DND-41 (cell line): ENCODE data around the gene TTLL8.

Experiments used
- ATAC-seq: fragments of 200-7000 bp; cut with Tn5 transposase; 3 replicates; pipeline ENCODE4 v1.9.1; 2021; ENCODE audit warnings: low read depth; ENCODE audit not compliant: insufficient read depth
- DNase-seq: peaks from one replicate; pipeline ENCODE4 v3.0.0-alpha.2; 2020
- H2AFZ ChIP-seq: 2 replicates; pipeline ENCODE4 v1.6.0; 2012; ENCODE audit warnings: low read depth, low read length
- H3K27ac ChIP-seq: 2 replicates; pipeline ENCODE4 v1.5.1; 2012; ENCODE audit warnings: low read length, inconsistent platforms
- H3K27me3 ChIP-seq: fragments of 200-600 bp; sonication (generic); 2 replicates; pipeline ENCODE4 v1.6.0; 2012; ENCODE audit warnings: low read length, mild to moderate bottlenecking, inconsistent platforms; ENCODE audit not compliant: insufficient read depth, poor library complexity
- H3K36me3 ChIP-seq: 2 replicates; pipeline ENCODE4 v1.5.1; 2012; ENCODE audit warnings: low read length, inconsistent platforms; ENCODE audit not compliant: insufficient read depth
- H3K4me1 ChIP-seq: 2 replicates; pipeline ENCODE4 v1.5.1; 2012; ENCODE audit warnings: mild to moderate bottlenecking, low read length; ENCODE audit not compliant: insufficient read depth
- H3K4me2 ChIP-seq: 2 replicates; pipeline ENCODE4 v1.6.0; 2012; ENCODE audit warnings: mild to moderate bottlenecking, moderate library complexity, low read length, inconsistent platforms; ENCODE audit not compliant: insufficient read depth
- H3K4me3 ChIP-seq, 2 experiments: fragments of 200-600 bp in 1 of 2; shearing (Covaris generic) in 1 of 2; 2 replicates each; pipeline ENCODE4 v1.5.1; 2012 to 2016; ENCODE audit warnings: inconsistent platforms in 2 of 2, low read length in 2 of 2, mild to moderate bottlenecking in 2 of 2, low read depth in 1 of 2, moderate library complexity in 1 of 2
- H3K79me2 ChIP-seq: 2 replicates; pipeline ENCODE4 v1.6.0; 2012; ENCODE audit warnings: low read length, inconsistent platforms; ENCODE audit not compliant: insufficient read depth
- H3K9ac ChIP-seq: 2 replicates; pipeline ENCODE4 v1.6.0; 2012; ENCODE audit warnings: low read depth, mild to moderate bottlenecking, inconsistent platforms, low read length, moderate library complexity
- H3K9me3 ChIP-seq: 2 replicates; pipeline ENCODE4 v1.5.1; 2012; ENCODE audit warnings: low read length, moderate library complexity, mild to moderate bottlenecking, inconsistent platforms; ENCODE audit not compliant: insufficient read depth, severe bottlenecking
- H4K20me1 ChIP-seq: 2 replicates; pipeline ENCODE4 v1.6.0; 2012; ENCODE audit warnings: low read length; ENCODE audit not compliant: insufficient read depth
- CTCF ChIP-seq: IDR thresholded peaks from 2 replicates; pipeline ENCODE4 v1.5.1; 2012; ENCODE audit warnings: borderline replicate concordance, low read length, moderate library complexity, mild to moderate bottlenecking; ENCODE audit not compliant: poor library complexity, severe bottlenecking; ENCODE audit errors: extremely low read depth
- EZH2 ChIP-seq: IDR thresholded peaks from 3 replicates; pipeline ENCODE4 v1.6.1; 2012; ENCODE audit warnings: borderline replicate concordance, low read depth, mild to moderate bottlenecking, moderate library complexity, low read length, inconsistent platforms; ENCODE audit not compliant: severe bottlenecking

The TTLL8 gene

DNA sequence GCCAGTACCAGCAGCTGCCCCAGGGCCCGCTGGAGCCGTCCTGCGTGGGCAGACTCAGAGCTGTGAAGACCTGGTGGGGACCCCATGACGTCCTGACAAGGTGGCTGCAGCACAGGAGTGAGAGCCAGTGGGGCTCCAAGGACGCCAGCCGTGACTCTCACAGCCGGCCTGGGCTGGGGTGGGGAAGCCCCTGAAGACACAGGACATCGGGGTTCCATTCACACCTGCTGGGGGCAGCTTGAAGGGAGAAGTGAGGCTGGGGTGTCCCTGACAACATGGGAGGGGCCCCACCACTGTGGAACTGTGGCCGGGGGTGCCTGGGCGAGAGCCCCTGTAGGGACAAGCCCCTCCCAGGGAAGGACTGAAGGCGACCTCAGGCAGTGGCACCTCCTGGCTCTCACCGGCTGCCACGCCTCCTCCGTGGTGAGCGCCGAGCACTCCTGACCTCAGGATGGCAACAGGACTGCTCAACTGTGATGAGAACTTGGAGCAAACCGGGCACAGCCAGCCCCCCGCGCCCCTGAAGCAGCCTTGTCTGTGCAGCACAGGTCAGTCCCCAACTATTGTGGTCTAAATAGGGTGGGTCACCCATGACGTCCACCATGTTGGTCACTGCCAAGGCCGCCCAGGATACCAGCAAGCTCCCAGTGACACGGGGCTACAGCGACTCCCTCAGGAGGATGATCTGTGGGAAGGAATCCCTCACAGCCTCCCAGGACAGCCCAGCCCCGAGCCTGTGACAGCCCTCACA, 22.8 kb downstream of the TTLL8 start:
- no peak for DNase-seq

GRCh38 chr22:50034126-50035081, 23.7 kb downstream of the TTLL8 start:
- no peak for ATAC-seq
- H3K36me3 ChIP-seq: no peaks in the 10 kb centered on the region
- no peak overlapping the region for H3K9ac ChIP-seq
- no peaks in the 10 kb centered on the region for H3K9me3 ChIP-seq
- no peak overlapping the region for H3K27ac ChIP-seq
- no peak overlapping the region for H3K4me3 ChIP-seq
- H3K79me2 ChIP-seq: no peaks in the 10 kb centered on the region
- peaks cover 18% of the 10 kb centered on the region for H3K27me3 ChIP-seq
- TF ChIP-seq EZH2 (no peak), CTCF (no peak)
- no peak overlapping the region for H2AFZ ChIP-seq
- H3K4me2 ChIP-seq: no peak overlapping the region
- no peak for DNase-seq
- H4K20me1 ChIP-seq: peaks cover 8% of the 10 kb centered on the region
- H3K4me1 ChIP-seq: no peaks in the 10 kb centered on the region

More for the DNA sequence above, 22.8 kb downstream of the TTLL8 start:
- Histone ChIP-seq H3K9me3 (no peaks in the 10 kb centered on the region), H4K20me1 (peaks cover 8% of the 10 kb centered on the region), H3K36me3 (no peaks in the 10 kb centered on the region), H3K4me2 (no peak overlapping the region), H3K27me3 (peaks cover 18% of the 10 kb centered on the region), H3K4me3 (no peak overlapping the region), H2AFZ (no peak overlapping the region), H3K27ac (no peak overlapping the region), H3K9ac (no peak overlapping the region), H3K4me1 (no peaks in the 10 kb centered on the region), H3K79me2 (no peaks in the 10 kb centered on the region)
- TF ChIP-seq CTCF (no peak), EZH2 (no peak)
- no peak for ATAC-seq

GRCh38 chr22:50032941-50033601, 25.0 kb downstream of the TTLL8 start:
- peaks cover 18% of the 10 kb centered on the region for H3K27me3 ChIP-seq

More at GRCh38 chr22:50032941-50033601, 25.0 kb downstream of the TTLL8 start:
- ATAC-seq (no peak), DNase-seq (no peak)
- no peak overlapping the region for H3K4me3 ChIP-seq
- TF ChIP-seq EZH2 (no peak), CTCF (no peak)
- no peaks in the 10 kb centered on the region for H3K4me1 ChIP-seq
- H3K27ac ChIP-seq: no peak overlapping the region
- H2AFZ ChIP-seq: no peak overlapping the region
- no peaks in the 10 kb centered on the region for H3K79me2 ChIP-seq
- H3K9me3 ChIP-seq: no peaks in the 10 kb centered on the region
- no peak overlapping the region for H3K4me2 ChIP-seq
- H4K20me1 ChIP-seq: peaks cover 8% of the 10 kb centered on the region
- no peaks in the 10 kb centered on the region for H3K36me3 ChIP-seq
- H3K9ac ChIP-seq: no peak overlapping the region
